Measurements from ENCODE around the gene HOPX.

- TF ChIP-seq CTCF (IDR thresholded peaks at IDR 0.05) (no peak), MAX (IDR thresholded peaks at IDR 0.05) (no peak), REST (IDR thresholded peaks at IDR 0.05) (no peak), EP300 (IDR thresholded peaks at IDR 0.05) (no peak), KDM1A (IDR thresholded peaks at IDR 0.05; ENCODE audit: low read depth) (no peak), CHD4 (IDR thresholded peaks at IDR 0.05; ENCODE audit: borderline replicate concordance) (no peak), JUNB (IDR thresholded peaks at IDR 0.05) (no peak), EHMT2 (IDR thresholded peaks at IDR 0.05; ENCODE audit: low read depth) (no peak)
These were observed 40.2 kb downstream of the HOPX start for GRCh38 chr4:56640621-56641493.

Measured in A549 (cell line).